Endothelial cell (in vitro differentiated cells): ENCODE measurements around the gene SNX1. TPM values are rescaled to one million over a fixed set of nuclear protein-coding genes. Genes with fewer than 3 reads are reported as not detected.

Experiments used
- DNase-seq: peaks from one replicate; pipeline ENCODE4 v3.0.0; 2021; ENCODE audit warnings: low spot score
- H3K27ac Mint-ChIP-seq: one replicate; pipeline ENCODE4 v1.8.0; 2021; ENCODE audit warnings: mixed read lengths, inconsistent platforms; ENCODE audit not compliant: unreplicated experiment
- H3K27me3 Mint-ChIP-seq: one replicate; pipeline ENCODE4 v1.8.0; 2021; ENCODE audit warnings: mild to moderate bottlenecking, moderate library complexity, mixed read lengths, inconsistent platforms; ENCODE audit not compliant: unreplicated experiment
- H3K36me3 Mint-ChIP-seq: one replicate; pipeline ENCODE4 v1.8.0; 2021; ENCODE audit warnings: mild to moderate bottlenecking, low read depth, mixed read lengths, inconsistent platforms; ENCODE audit not compliant: unreplicated experiment
- H3K4me1 Mint-ChIP-seq: one replicate; pipeline ENCODE4 v1.8.0; 2021; ENCODE audit warnings: mild to moderate bottlenecking, mixed read lengths, inconsistent platforms; ENCODE audit not compliant: unreplicated experiment
- H3K4me3 Mint-ChIP-seq: one replicate; pipeline ENCODE4 v1.8.0; 2021; ENCODE audit warnings: mild to moderate bottlenecking, mixed read lengths, inconsistent platforms; ENCODE audit not compliant: unreplicated experiment
- H3K9me3 Mint-ChIP-seq: one replicate; pipeline ENCODE4 v1.8.0; 2021; ENCODE audit warnings: mixed read lengths, inconsistent platforms; ENCODE audit not compliant: unreplicated experiment
- total RNA-seq: library from RNA; stranded (reverse); fragmentation: NEBNext Ultra II Directional; extraction: Animal tissue kit (Norgen Biotek cat#: 25700); gene quantifications from one replicate; pipeline ENCODE4 v1.2.1, GENCODE V29; 2021; ENCODE audit not compliant: unreplicated experiment
- TF ChIP-seq, protein P1 (sequence below): fragments of 200-600 bp; sonication (generic); IDR thresholded peaks from one replicate; pipeline ENCODE4 v1.5.0; 2021; ENCODE audit warnings: antibody characterized with exemption; ENCODE audit not compliant: unreplicated experiment

The SNX1 gene
- total RNA-seq, 1 donor from 2014 or later, result 128 TPM

DNA sequence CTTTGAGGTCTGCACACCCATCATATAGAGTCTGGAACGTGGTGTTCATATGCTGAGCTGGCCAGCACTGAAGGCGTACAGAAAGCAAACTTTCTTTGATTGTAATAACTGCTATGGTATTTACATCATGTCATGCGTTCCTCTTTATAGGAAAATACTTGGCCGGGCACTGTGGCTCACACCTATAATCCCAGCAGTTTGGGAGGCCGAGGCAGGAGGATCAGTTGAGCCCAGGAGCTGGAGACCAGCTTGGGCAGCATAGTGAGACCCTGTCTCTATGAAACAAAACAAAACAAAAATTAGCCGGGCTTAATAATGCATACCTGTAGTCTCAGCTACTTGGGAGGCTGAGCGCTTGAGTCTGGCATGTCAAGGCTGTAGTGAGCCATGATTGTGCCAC lies 52.4 kb downstream of the SNX1 start:
- no peak for DNase-seq
- peaks cover 8% of the 10 kb centered on the region for H3K4me1 Mint-ChIP-seq
- H3K27ac Mint-ChIP-seq, result no peak overlapping the region
- H3K36me3 Mint-ChIP-seq, result peaks cover 4% of the 10 kb centered on the region
- TF ChIP-seq, protein P1, sequence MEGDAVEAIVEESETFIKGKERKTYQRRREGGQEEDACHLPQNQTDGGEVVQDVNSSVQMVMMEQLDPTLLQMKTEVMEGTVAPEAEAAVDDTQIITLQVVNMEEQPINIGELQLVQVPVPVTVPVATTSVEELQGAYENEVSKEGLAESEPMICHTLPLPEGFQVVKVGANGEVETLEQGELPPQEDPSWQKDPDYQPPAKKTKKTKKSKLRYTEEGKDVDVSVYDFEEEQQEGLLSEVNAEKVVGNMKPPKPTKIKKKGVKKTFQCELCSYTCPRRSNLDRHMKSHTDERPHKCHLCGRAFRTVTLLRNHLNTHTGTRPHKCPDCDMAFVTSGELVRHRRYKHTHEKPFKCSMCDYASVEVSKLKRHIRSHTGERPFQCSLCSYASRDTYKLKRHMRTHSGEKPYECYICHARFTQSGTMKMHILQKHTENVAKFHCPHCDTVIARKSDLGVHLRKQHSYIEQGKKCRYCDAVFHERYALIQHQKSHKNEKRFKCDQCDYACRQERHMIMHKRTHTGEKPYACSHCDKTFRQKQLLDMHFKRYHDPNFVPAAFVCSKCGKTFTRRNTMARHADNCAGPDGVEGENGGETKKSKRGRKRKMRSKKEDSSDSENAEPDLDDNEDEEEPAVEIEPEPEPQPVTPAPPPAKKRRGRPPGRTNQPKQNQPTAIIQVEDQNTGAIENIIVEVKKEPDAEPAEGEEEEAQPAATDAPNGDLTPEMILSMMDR, result no peak
- no peaks in the 10 kb centered on the region for H3K9me3 Mint-ChIP-seq
- H3K27me3 Mint-ChIP-seq, result peaks cover 11% of the 10 kb centered on the region
- no peak overlapping the region for H3K4me3 Mint-ChIP-seq

DNA sequence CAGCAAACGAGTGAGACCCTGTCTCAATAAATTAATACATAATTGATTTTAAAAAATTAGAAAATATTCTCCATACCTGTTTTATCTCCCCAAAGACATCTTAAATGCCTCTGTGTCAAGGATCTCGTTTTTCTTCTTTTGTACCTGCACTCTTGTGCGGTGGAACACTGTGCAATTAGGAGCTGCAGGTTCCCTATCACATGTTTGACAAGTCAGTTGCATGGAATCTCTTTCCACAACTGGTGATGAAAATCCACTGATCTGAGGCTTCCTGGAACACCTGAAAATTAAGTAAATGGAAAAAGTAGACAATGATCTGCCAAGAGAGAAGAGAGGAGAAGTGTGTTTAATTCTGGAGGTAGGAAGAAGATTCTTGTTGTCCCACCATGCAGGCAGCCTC lies 52.8 kb downstream of the SNX1 start:
- H3K4me3 Mint-ChIP-seq, result no peak overlapping the region
- TF ChIP-seq, protein P1, result no peak
- peak overlapping the region; percentile 50 for H3K27ac Mint-ChIP-seq
- peaks cover 11% of the 10 kb centered on the region for H3K27me3 Mint-ChIP-seq
- peaks cover 8% of the 10 kb centered on the region for H3K4me1 Mint-ChIP-seq
- peaks cover 4% of the 10 kb centered on the region for H3K36me3 Mint-ChIP-seq
- no peak for DNase-seq
- H3K9me3 Mint-ChIP-seq, result no peaks in the 10 kb centered on the region

DNA sequence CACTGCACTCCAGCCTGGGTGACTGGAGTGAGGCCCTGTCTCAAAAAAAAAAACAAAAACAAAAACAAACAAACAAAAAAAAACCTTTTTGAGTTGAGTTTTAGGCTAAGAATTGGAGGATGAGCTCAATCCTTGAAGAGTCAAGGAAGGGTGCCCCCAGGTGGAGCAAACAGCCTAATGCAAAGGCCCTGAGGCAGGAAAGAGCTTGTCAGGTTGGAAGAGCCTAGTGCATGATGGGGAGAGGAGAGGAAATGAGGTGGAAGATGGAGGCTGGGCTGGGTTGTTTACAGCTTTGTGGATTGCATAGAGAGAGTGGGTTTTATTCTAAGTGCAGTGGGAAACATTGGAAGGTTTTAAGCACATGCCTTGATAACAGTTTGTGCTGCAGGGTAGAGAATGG lies 53.6 kb downstream of the SNX1 start:
- H3K27me3 Mint-ChIP-seq, result peaks cover 12% of the 10 kb centered on the region
- H3K27ac Mint-ChIP-seq, result no peak overlapping the region
- H3K36me3 Mint-ChIP-seq, result peaks cover 4% of the 10 kb centered on the region
- peaks cover 8% of the 10 kb centered on the region for H3K4me1 Mint-ChIP-seq
- DNase-seq, result no peak
- TF ChIP-seq, protein P1, result no peak
- H3K9me3 Mint-ChIP-seq, result no peaks in the 10 kb centered on the region
- no peak overlapping the region for H3K4me3 Mint-ChIP-seq

DNA sequence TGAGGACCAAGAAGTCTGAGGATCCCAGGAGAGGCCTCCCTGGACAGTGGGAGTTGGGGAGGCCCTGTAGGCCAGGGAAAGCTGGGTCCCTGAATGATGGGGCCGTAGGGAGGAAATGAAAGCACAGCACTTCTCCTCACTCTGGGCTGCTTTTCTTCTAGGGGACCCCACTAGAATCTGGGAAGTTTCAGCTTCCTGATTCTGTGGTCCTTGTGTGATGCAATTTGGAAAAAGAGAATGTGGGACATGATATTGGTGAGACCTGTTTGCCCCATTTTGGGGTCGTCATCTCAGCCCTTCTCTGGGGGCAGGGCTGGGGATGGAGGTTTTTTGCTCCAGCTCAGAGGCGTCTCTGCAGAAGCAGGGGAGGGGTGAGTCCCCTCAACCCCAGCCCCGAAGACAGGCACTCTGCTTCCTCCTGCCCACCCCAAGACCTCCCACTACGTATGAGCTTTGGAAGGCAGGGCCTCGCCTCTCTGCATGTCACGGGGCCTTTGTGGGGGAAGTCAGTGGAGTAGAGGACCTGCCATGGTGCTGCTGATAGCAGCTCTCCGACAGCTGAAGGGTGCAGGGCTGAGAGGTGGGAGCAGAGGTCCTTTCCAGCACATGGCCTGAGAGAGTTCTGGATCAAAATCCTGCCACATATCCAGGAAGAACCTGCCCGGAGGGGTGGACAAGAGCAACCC lies 54.3 kb downstream of the SNX1 start:
- H3K9me3 Mint-ChIP-seq, result no peaks in the 10 kb centered on the region
- H3K4me3 Mint-ChIP-seq, result no peak overlapping the region
- no peak overlapping the region for H3K27ac Mint-ChIP-seq
- H3K36me3 Mint-ChIP-seq, result peaks cover 4% of the 10 kb centered on the region
- TF ChIP-seq, protein P1, result no peak
- DNase-seq, result no peak
- H3K4me1 Mint-ChIP-seq, result peaks cover 8% of the 10 kb centered on the region
- H3K27me3 Mint-ChIP-seq, result peaks cover 12% of the 10 kb centered on the region

DNA sequence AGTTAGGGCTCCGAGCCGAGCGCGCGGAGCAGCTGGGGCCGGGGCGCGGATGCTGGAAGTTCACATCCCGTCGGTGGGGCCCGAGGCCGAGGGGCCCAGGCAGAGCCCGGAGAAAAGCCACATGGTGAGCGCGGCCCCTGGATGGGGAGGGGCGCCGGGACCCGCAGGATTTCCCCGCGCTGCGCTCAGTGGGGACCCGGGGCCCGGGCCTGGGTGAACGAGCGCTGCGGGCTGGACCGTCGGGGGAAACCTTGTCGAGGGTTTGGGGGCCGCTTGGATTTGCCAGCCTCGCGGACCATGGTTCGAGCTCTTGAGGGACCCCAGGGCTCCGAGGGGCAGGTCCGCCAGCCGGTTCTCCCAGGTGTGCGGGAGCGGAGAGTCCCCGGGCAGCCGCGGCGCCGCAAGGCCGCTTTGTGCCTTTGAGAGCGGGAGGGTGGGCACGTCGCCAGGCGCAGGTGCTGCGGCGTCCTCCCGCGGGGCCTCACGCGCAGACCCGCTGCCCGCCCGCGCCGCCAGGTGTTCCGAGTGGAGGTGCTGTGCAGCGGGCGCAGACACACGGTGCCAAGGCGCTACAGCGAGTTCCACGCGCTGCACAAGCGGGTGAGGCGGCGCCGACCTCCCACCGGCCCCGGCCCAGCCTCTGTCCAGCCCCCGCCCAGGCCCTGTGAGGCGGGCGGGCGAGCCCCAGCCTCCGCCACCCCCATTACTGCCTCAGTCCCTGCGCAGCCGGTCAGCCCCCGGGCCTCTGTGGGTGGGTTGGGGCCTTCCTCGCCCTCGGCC lies 56.1 kb downstream of the SNX1 start, which contains the start of gene SNX22:
SNX22 (plus strand) TSS at position 5 of the 780 bp plus-strand sequence; CDS start at position 50, 45 bp downstream.
- TF ChIP-seq, protein P1, result no peak
- peaks cover 15% of the 10 kb centered on the region for H3K27me3 Mint-ChIP-seq
- DNase-seq, result no peak
- peak within 1 kb of the TSS; percentile 77 for H3K4me3 Mint-ChIP-seq
- H3K36me3 Mint-ChIP-seq, result peaks cover 8% of the 10 kb centered on the region
- H3K4me1 Mint-ChIP-seq, result peaks cover 8% of the 10 kb centered on the region
- H3K27ac Mint-ChIP-seq, result no peak within 1 kb of the TSS
- no peaks in the 10 kb centered on the region for H3K9me3 Mint-ChIP-seq
